Activated CD4-positive, CD25-positive, alpha-beta regulatory T cell (primary cell): ENCODE measurements around the gene TXK.

Source experiments
- DNase-seq, 4 experiments: peaks; one replicate each; lab custom pipeline; 2025; lab: John Stamatoyannopoulos, UW

Gene TXK

GRCh38 chr4:48137846-48138245 lies 3.8 kb upstream of the TXK start:
- DNase-seq, result no peak

GRCh38 chr4:48133669-48134068 lies 381 bp downstream of the TXK start:
- DNase-seq, result no peak

DNA sequence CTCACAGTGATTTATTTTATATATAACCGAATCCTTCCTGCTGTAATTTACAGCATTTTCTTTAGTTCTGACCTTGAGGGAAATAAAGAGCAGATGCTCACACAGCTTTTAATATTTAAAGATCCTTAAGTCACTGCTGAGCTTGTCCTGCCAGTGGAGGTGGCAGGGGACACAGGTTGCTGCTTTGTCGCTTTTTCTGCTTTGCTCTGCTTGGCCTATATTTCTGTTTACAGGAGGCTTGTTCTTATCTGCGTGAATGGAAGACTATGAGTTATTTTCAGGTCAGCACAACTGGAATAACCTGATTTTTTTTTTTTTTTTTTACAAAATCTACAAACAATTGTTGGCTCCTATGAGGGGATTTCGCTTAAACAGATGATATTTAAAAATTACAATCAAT lies 2.3 kb downstream of the TXK start:
- no peak for DNase-seq

DNA sequence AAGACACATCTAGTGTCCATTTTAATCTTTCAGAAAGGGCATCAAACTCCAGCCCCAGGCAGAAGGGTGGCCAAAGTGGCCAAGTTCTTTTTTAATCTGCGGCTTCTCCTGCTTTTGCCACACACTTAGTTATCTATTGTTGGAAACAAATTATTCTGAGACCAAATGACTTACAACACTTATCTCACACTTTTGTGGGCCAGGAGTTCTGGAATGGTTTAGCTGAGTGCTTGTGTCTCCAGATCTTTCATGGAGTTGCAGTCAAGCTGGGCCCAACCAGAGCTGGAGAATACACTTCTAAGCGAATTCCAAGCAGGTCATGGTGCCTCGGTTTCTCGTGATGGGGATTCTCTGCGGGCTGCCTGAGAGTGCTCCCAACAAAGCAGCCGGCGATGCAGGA lies 4.0 kb downstream of the TXK start:
- DNase-seq, result no peak

DNA sequence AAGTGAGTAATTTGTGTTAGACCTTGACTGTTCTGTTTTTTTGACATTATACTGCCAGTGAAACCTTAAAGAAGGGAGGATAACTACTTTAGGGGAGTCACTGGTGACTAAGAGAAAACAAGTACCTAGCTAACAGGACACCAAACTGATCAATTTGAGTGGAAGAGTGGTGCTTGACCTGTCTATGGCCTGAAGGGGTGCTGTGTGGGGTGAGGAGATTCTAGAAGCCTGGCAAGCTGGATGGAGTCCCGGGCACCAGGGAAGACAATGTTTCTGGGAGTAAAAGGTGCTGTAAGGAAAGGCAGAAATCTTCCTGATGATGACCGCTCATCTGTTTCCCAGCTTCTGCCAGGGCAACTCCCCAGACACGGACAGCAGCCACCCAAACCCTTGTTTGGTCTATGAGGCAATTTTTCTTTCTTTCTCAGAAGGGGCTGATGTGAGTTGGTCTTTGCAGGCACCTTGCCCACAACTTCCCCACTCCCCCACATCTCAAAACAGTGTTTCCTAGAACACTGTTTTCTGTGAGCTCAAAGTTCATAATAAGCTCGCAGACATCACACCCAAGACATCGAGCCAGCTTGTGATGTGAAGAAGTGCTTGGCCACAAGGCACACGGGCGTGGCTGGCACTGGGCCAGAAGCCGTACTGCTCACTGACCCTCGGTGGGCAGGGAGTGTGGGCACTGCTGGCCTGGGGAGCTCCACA lies 4.6 kb downstream of the TXK start:
- peak in 2 of 4 experiments; percentile 20 to 22 for DNase-seq

GRCh38 chr4:48127682-48128404 lies 6.2 kb downstream of the TXK start:
- peak; percentile 5 to 59 (median 48) for DNase-seq

DNA sequence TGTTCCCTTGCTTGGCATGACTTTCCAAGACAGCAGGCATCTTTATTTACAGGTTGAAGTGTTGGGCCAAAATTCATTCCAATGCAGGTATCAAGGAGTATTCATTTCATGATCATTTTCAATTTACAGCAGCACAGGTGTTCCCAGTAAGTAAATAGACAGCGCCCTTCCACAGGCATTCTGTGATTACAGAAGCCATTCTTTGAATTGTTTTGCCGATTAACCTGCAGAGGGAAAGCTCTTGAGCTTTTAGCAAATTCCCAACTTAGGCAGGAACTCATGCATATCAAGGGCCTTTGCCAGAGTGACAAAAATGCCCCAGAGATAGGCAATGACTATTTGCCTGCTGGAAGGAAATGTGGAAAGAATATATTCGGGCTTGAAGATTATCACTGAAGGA lies 6.8 kb downstream of the TXK start:
- no peak for DNase-seq

DNA sequence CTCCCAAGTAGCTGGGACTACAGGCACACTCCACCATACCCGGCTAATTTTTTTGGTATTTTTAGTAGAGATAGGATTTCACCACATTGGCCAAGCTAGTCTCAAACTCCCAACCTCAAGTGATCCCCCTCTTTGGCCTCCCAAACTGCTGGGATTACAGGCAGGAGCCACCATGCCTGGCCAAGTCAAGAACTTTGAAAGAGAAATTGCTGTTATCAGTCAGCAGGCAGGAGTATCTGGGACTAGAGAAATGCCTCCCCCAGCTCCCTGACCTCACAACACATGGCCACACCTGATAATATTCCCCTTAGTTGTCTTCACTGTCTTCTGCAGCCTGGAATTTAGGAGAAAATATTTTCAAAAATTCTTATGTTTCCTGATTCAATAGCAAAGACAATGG lies 7.4 kb downstream of the TXK start:
- DNase-seq, result no peak

DNA sequence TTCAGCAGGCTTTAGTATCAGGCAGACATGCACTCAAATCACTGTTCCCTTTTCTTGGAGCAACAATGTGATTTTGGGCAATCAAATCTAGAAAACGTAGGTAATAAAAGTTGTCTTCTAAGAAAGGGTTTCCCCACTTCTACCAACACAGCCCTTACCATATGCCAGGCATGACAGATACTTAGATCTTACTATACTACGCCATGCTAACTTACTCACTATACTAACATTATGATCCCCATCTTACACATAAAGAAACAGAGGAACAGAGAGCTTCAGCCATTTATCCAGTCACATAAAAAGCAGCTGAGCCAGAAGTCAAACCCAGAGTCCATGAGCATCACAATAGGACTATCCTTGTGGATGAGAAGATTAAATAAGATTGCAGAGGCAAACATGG lies 9.2 kb downstream of the TXK start:
- no peak for DNase-seq

GRCh38 chr4:48122756-48123155 lies 11.3 kb downstream of the TXK start:
- DNase-seq, result no peak

DNA sequence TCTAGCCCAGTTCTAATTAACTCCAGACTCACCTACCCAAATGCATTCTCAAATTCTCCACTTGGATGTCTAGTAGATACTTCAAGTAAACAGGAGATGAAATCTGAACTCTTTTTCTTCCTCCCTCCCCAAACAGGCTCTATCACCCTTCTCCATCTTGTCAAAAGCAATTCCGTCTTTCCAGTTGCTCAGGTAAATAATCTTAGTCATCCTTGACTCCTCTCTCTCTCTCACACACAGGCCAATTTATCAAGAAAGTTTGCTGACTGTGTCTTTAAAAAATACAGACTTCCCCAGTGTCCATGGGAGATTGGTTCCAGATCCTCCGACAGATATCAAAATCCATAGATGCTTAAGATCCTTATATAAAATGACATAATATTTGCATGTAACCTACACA lies 12.9 kb downstream of the TXK start:
- DNase-seq, result no peak

DNA sequence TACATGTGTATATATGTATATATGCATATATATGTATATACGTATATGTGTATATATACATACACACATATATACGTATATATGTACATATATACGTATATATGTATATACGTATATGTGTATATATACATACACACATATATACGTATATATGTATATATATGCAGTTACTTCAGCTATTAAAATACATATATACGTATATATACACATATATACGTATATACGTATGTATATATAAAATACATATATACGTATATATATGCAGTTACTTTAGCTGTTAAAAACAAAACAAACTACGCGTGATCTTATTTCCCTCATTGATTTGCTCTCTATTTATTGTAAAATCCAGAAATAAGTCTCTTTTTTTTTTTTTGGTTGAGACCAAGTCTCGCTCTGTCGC lies 13.9 kb downstream of the TXK start:
- DNase-seq, result no peak

DNA sequence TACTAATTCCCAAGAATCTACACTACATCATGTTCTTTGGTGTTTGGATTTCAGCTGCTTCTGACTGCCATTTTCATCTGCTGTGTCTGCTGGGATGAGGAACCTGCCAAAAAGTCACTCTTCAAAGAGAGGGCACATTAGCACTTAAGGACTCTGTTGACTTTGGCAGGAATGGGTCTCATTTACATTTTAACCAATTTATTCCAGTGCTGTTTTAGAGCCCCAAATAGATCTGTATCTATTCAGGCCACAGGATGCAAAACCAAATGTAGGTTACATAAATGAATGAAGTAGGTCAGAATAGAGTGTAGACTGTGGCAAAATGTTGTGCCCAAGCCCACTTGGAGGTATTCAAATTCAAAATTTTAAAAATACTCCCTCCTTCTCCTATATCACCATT lies 14.4 kb downstream of the TXK start:
- DNase-seq, result no peak

DNA sequence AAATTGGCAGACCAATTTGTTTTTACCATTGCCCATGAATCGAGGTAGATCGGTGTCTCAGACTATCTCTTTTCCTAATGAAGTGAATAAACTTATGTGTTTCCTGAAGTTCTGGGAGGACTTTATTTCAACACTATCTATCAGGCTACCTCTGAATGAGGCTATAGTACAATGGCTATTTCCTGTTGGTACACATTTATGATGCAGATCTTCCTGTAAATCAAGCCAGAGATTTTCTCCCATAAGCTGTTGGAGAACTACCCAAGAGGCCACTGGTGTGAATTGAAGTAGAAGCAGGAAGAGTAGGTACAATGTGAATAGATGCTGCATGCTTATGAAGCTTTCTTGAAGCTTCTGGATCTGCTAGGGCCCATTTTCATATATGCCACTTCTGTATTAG lies 16.0 kb downstream of the TXK start:
- DNase-seq, result no peak

DNA sequence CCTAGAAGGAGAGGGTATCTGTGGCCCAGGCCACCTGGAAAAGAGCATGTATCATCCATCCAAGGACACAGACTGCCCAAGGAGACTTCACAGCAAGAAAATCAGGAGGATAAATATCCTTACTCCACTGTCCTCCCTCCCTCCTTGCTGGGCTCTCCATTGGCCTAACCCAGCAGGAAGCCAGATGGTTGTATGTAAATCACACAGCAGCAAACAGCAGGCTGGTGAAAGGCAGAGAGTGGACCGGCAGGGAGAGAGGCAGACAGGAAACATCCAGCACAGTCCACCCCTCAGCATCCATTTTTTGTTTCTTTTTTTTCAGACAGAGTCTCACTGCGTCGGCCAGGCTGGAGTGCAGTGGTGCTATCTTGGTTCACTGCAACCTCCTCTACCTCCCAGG lies 17.5 kb downstream of the TXK start:
- no peak for DNase-seq

GRCh38 chr4:48114412-48114811 lies 19.6 kb downstream of the TXK start:
- no peak for DNase-seq

DNA sequence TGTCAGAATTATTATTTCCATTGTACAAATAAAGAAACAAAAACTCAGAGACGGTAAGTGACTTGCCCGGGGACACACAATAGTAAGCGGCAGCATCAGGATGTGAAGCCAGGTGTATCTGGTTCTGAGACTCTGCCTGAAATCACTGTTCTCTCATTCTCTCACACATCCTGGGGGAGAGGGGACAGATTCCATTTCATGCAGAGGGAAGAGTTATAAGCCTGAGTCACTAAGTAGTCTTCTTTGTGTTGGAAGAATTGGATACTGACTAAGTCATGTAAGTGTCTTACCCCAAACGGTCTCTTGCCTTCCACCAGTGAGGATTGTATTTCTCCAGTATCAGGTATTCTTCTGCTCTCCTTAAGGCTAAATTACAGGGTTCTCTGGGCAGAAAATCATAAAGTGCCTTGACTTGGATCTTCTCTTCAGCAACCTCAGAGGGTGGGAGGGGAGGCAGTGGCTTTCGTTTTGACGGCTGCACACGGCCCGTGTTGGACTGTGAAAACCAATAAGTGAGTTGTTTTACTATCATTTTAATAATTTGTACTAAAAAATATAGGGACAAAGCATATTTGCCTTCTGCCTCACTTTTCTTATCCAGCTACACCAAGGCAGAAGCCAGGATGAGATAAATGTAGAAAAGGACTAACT lies 21.9 kb downstream of the TXK start:
- no peak for DNase-seq

- DNase-seq, result no peak
Observed at GRCh38 chr4:48110452-48110978, 23.5 kb downstream of the TXK start.

- no peak for DNase-seq
Observed at GRCh38 chr4:48109413-48110263, 24.4 kb downstream of the TXK start.

DNA sequence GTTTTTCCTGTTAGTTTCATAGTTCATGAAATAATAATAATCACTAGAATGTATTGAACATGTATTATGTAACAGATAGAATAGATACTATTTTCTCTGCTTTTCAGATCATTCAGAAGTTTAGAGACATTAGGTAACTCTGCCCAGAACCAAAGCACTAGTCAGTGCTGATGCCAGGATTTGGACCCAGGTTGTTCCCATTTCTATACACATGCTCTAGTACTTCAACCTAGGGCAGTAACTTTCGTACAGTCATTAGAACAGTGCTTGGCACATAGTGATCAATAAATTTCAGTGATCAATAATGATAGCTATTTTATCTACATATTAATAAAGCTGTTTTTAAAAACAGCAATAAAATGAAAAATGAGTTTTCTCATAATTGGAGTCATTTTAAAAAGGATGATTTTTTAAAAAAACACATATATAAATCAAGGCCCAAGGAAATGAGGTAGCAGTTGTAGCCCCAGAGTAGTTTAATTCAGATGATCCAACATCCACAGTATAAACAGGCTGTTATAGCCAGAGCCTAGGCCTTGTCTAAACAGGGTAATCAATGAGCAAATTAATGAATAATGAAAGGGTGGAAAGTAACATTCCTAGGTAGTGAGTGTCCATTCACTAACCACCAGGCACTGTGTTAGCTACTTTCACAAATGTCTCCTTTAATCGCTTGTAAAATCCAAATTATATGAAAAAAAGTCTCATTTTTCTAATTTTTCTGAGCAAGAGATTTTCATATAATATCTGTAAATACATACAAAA lies 25.6 kb downstream of the TXK start:
- DNase-seq, result no peak

DNA sequence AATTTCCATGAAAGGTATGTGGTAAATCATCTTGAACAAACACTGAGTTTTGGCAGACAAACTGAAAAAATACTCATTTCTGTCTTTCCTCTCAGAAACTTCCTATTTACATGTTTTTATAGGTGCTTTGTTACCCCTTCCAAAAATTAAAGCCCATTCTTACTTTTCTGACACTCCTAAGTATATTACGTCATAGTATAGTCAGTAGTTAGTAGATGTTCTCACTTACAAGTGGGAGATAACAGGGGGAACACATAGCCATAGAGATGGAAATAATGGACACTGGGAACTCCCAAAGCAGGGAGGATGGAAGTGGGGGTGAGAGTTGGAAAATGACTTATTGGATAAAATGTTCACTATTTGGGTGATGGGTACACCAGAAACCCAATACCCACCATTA lies 28.8 kb downstream of the TXK start:
- DNase-seq, result no peak
